C4-2B (cell line): Measurements from ENCODE around the gene AMDHD1.

Experiments
- H3K27ac ChIP-seq: fragments of 450-650 bp; 2 replicates; pipeline ENCODE4 v1.5.1; 2017
- CTCF ChIP-seq: fragments of 450-650 bp; conservative IDR thresholded peaks from 2 replicates; pipeline ENCODE4 v1.5.1; 2017; ENCODE audit warnings: mild to moderate bottlenecking
- ZFX ChIP-seq: fragments of 450-650 bp; IDR thresholded peaks from 2 replicates; pipeline ENCODE4 v1.6.1; 2017

AMDHD1 gene

DNA sequence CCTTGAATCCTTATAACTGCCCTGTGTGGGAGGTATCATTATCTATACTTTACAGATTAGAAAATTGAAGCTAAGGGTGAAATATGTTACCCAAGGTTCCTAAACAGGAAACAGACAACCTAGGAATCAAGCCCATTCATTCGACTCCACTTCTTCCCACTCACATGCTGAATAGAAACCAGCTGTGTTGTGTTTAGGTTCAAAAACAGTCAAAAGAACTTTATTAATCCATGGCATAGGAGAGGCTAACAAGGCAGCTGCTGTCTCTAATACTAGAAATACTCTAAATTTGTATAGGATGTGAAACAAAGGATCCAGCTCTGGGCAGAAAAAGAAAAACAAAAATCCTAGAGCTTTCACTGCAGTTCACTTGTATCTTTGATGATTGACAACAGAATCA is 9.9 kb downstream of the AMDHD1 start:
- no peak overlapping the region for H3K27ac ChIP-seq
- TF ChIP-seq CTCF (no peak), ZFX (no peak)

GRCh38 chr12:95955549-95956159 is 12.5 kb downstream of the AMDHD1 start:
- H3K27ac ChIP-seq = no peak overlapping the region
- TF ChIP-seq ZFX (no peak), CTCF (no peak)

DNA sequence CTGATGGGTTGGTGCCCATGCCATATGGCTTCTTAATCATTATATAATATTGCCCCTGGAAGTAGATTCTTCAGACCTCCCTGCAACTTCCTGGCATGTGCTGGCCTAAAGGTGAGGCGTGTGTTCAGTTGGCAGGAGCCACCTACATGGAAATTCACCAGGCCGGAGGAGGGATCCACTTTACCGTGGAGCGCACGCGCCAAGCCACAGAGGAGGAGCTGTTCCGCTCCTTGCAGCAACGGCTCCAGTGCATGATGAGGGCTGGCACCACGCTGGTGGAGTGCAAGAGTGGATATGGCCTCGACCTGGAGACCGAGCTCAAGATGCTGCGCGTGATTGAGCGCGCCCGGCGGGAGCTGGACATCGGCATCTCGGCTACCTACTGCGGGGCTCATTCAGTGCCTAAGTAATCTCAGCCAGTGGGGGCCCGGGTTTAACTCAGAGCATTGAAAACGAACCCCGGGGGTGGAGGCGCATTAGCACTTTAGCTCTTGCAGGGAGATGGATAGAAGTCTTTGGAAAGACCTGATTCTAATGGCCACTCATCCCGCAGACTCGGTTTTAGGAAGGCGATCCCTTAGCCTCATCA is 13.5 kb downstream of the AMDHD1 start:
- TF ChIP-seq ZFX (no peak), CTCF (no peak)
- H3K27ac ChIP-seq = no peak overlapping the region

DNA sequence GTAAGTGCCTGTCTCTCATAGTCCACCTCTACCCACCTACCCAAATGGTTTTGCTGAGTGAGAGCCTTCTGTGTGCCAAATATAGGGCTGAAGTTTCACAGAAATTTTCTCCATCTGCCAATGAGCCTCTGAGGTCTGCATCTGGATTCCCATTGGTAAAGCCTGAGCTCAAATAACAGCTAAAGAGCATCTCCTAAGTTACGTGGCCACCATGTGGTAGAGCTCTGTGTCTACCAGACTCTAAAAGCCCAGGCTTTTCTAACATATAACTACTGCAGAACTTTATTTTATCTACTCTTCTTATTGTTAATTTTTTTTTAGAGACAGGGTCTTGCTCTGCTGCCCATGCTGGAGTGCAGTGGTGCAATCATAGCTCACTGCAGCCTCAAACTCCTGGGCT is 16.0 kb downstream of the AMDHD1 start:
- peak; percentile 27 for TF ChIP-seq CTCF
- no peak for TF ChIP-seq ZFX
- H3K27ac ChIP-seq = no peak overlapping the region

DNA sequence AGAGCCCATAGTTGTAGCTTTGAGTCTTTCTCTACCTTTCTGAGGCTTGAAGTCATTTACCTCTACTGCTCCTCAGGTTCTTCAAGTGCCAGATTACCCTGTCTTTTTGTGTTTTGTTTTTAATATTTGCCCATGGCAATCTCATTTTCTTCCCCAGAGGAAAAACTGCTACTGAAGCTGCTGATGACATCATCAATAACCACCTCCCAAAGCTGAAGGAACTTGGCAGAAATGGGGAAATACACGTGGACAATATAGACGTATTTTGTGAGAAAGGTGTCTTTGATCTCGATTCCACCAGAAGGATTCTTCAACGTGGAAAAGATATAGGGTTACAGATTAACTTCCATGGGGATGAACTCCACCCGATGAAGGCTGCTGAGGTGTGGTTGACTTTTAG is 17.1 kb downstream of the AMDHD1 start:
- no peak overlapping the region for H3K27ac ChIP-seq
- TF ChIP-seq CTCF (no peak), ZFX (no peak)

- no peak overlapping the region for H3K27ac ChIP-seq
- no peak for TF ChIP-seq ZFX
- TF ChIP-seq CTCF = no peak
Measured at GRCh38 chr12:95962222-95962621, 19.1 kb downstream of the AMDHD1 start.

DNA sequence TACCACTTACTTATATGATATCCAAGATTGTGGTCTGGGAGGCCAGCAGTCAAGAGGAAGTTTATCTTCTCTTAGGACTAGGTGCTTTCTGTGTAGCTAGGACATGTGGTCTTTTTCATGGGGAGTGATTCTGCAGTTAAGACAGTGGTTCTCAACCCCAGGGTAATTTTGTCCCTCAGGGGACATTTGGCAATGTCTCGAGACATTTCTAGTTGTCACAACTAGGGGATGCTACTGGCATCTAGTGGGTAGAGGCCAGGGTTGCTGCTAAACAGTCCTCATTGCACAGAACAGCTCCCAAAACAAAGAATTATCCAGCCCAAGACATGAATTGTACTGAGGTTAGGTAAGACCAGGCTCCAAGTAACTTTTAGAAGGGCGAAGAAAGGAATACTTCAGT is 20.0 kb downstream of the AMDHD1 start:
- TF ChIP-seq CTCF (peak; percentile 10; the same call in 1 of the 2 replicates), ZFX (no peak)
- no peak overlapping the region for H3K27ac ChIP-seq
